Measurements from ENCODE around the gene DOCK10.

The DOCK10 gene

GRCh38 chr2:224937887-224938286 is 104.4 kb downstream of the DOCK10 start:
- H3K9ac ChIP-seq (ENCODE audit: low read depth, low read length), result peak overlapping the region; percentile 48
- H3K36me3 ChIP-seq (ENCODE audit: insufficient read depth, low read length), result no peaks in the 10 kb centered on the region
- H3K27me3 ChIP-seq (ENCODE audit: control insufficient read depth, insufficient read depth, low read length), result no peaks in the 10 kb centered on the region
- no peak overlapping the region for H3K4me3 ChIP-seq (ENCODE audit: low read length)
- peaks cover 44% of the 10 kb centered on the region for H3K4me1 ChIP-seq (ENCODE audit: control insufficient read depth, insufficient read depth, low read length)
- no peaks in the 10 kb centered on the region for H3K9me3 ChIP-seq (replicated peaks; ENCODE audit: low read length)
- H3K4me2 ChIP-seq (ENCODE audit: low read length), result peak overlapping the region; percentile 62

DNA sequence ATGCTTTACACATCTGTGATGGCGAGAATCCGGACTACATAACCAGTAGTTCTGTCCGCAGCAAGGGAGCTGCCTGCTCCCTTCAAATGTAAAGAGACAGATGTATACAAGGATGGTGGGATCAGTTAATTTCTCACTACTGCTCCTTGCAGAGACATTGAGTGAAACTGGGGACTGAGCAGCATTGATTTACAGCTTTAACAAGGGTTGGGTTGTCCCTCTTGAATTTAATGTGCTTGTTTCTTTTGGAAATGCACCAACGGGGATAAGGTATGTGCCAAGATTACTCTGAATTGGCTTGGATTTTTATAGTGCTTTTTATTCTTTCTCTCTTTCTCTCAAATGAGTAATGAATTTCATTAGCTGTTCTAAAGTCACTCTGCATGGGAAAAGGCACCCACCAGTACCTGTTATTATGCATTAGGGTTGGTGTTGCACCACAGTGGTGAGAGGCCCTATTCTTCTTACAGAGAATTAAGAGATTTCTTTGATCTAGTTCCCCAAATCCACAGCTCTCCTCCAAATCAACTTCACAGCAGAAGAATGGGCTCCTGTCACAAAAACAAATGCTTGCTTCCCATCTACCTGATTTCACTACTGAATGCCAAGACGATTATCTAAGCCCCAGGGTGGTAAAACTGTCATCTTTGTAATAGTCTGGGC is 107.6 kb downstream of the DOCK10 start:
- Histone ChIP-seq H3K27me3 (ENCODE audit: control insufficient read depth, insufficient read depth, low read length) (no peaks in the 10 kb centered on the region), H3K36me3 (ENCODE audit: insufficient read depth, low read length) (peaks cover 15% of the 10 kb centered on the region), H3K4me2 (ENCODE audit: low read length) (peak overlapping the region; percentile 26), H3K9ac (ENCODE audit: low read depth, low read length) (no peak overlapping the region), H3K4me1 (ENCODE audit: control insufficient read depth, insufficient read depth, low read length) (peaks cover 44% of the 10 kb centered on the region), H3K4me3 (ENCODE audit: low read length) (no peak overlapping the region), H3K9me3 (replicated peaks; ENCODE audit: low read length) (no peaks in the 10 kb centered on the region)

DNA sequence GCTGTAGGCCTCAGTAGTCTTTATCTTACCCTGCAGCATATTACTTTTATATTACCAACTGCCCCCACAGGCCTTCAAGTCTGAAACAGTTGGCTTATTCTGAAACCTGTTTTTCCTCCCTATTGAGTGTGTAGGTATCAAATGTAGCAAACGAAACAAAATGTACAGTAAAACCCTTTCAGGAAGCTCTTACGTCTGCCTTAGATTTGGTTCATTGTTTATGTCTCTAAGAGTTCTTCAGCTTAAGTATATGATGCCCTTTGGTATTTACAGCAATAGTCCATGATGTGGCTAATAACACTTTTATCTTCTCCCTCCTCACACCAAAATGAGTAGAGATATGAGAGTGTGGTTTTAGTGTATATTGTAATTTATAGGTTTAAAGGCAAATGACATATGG is 108.8 kb downstream of the DOCK10 start:
- Histone ChIP-seq H3K9ac (ENCODE audit: low read depth, low read length) (no peak overlapping the region), H3K4me2 (ENCODE audit: low read length) (no peak overlapping the region), H3K4me1 (ENCODE audit: control insufficient read depth, insufficient read depth, low read length) (peaks cover 37% of the 10 kb centered on the region), H3K4me3 (ENCODE audit: low read length) (no peak overlapping the region), H3K36me3 (ENCODE audit: insufficient read depth, low read length) (peaks cover 25% of the 10 kb centered on the region), H3K9me3 (replicated peaks; ENCODE audit: low read length) (no peaks in the 10 kb centered on the region), H3K27me3 (ENCODE audit: control insufficient read depth, insufficient read depth, low read length) (no peaks in the 10 kb centered on the region)

DNA sequence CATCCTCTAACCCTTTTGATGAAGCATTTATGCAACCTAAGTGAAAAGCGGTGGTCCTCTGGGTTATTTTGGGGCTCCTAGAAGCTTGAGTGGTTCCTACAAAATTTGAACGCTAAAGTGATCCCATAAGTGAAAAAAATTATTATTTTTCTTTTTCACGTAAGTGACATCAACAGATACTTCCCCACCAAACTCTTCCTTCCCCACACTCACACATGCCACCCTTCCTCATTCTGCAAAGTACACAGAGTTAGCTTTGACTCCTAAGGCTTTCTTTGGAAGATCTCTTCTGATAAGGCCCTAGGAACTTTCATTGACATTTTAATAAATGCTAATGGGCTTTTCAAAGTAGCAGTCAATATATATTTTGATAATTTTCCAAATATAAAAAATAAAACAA is 109.7 kb downstream of the DOCK10 start:
- peaks cover 39% of the 10 kb centered on the region for H3K4me1 ChIP-seq (ENCODE audit: control insufficient read depth, insufficient read depth, low read length)
- no peak overlapping the region for H3K4me3 ChIP-seq (ENCODE audit: low read length)

DNA sequence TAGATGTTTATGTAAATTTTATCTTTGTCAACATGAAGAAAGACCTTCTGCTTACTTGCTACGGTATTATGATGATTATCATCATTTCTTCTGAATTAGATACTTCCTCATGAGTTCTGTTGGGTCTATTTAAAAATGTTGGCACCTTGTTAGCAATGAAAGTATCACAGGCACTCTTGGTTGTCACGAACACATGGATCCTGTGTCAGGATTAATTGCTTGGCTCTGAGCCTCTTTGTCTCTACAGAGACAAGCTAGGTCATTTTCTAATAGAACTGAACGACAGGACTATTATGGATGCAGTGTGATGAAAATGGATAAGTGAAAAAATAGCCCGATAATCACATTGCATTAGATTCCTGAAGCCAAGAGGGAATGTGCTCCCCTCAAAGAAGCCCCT is 110.3 kb downstream of the DOCK10 start:
- Histone ChIP-seq H3K36me3 (ENCODE audit: insufficient read depth, low read length) (peaks cover 38% of the 10 kb centered on the region), H3K4me1 (ENCODE audit: control insufficient read depth, insufficient read depth, low read length) (peaks cover 44% of the 10 kb centered on the region), H3K9ac (ENCODE audit: low read depth, low read length) (no peak overlapping the region), H3K9me3 (replicated peaks; ENCODE audit: low read length) (no peaks in the 10 kb centered on the region), H3K27me3 (ENCODE audit: control insufficient read depth, insufficient read depth, low read length) (no peaks in the 10 kb centered on the region), H3K4me3 (ENCODE audit: low read length) (no peak overlapping the region), H3K4me2 (ENCODE audit: low read length) (no peak overlapping the region)

More for the DNA sequence above, 109.7 kb downstream of the DOCK10 start:
- Histone ChIP-seq H3K9me3 (replicated peaks; ENCODE audit: low read length) (no peaks in the 10 kb centered on the region), H3K4me2 (ENCODE audit: low read length) (no peak overlapping the region), H3K36me3 (ENCODE audit: insufficient read depth, low read length) (peaks cover 34% of the 10 kb centered on the region), H3K9ac (ENCODE audit: low read depth, low read length) (no peak overlapping the region), H3K27me3 (ENCODE audit: control insufficient read depth, insufficient read depth, low read length) (no peaks in the 10 kb centered on the region)

GRCh38 chr2:224930990-224931389 is 111.3 kb downstream of the DOCK10 start:
- Histone ChIP-seq H3K27me3 (ENCODE audit: control insufficient read depth, insufficient read depth, low read length) (no peaks in the 10 kb centered on the region), H3K4me1 (ENCODE audit: control insufficient read depth, insufficient read depth, low read length) (peaks cover 54% of the 10 kb centered on the region), H3K36me3 (ENCODE audit: insufficient read depth, low read length) (peaks cover 41% of the 10 kb centered on the region), H3K9me3 (replicated peaks; ENCODE audit: low read length) (no peaks in the 10 kb centered on the region), H3K4me2 (ENCODE audit: low read length) (no peak overlapping the region), H3K4me3 (ENCODE audit: low read length) (no peak overlapping the region), H3K9ac (ENCODE audit: low read depth, low read length) (no peak overlapping the region)

GRCh38 chr2:224930124-224930523 is 112.1 kb downstream of the DOCK10 start:
- H3K36me3 ChIP-seq (ENCODE audit: insufficient read depth, low read length), result peaks cover 46% of the 10 kb centered on the region
- H3K4me2 ChIP-seq (ENCODE audit: low read length), result no peak overlapping the region
- H3K9ac ChIP-seq (ENCODE audit: low read depth, low read length), result no peak overlapping the region
- H3K4me3 ChIP-seq (ENCODE audit: low read length), result no peak overlapping the region
- peaks cover 58% of the 10 kb centered on the region for H3K4me1 ChIP-seq (ENCODE audit: control insufficient read depth, insufficient read depth, low read length)
- no peaks in the 10 kb centered on the region for H3K9me3 ChIP-seq (replicated peaks; ENCODE audit: low read length)
- no peaks in the 10 kb centered on the region for H3K27me3 ChIP-seq (ENCODE audit: control insufficient read depth, insufficient read depth, low read length)

DNA sequence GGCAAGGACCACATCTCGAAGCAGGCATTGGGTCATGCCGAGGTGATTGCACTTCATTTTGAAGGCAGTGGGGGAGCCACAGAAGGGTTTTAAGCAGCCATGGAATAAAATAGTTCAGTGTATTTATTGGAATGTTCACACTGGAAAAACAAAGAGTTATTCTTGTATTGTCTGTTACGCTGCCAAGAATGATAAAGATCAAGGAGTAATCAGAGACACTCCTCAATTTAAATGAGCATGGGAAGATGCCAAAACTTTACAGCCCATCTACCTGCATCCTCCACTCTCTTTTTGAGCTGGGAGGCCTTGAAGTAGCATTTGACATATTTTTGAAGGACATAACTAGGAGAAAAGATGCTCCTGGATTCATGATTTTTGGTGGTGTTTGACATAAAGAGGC is 112.8 kb downstream of the DOCK10 start:
- Histone ChIP-seq H3K36me3 (ENCODE audit: insufficient read depth, low read length) (peaks cover 51% of the 10 kb centered on the region), H3K9ac (ENCODE audit: low read depth, low read length) (no peak overlapping the region), H3K9me3 (replicated peaks; ENCODE audit: low read length) (no peaks in the 10 kb centered on the region), H3K4me1 (ENCODE audit: control insufficient read depth, insufficient read depth, low read length) (peaks cover 57% of the 10 kb centered on the region), H3K27me3 (ENCODE audit: control insufficient read depth, insufficient read depth, low read length) (no peaks in the 10 kb centered on the region), H3K4me2 (ENCODE audit: low read length) (no peak overlapping the region), H3K4me3 (ENCODE audit: low read length) (no peak overlapping the region)

DNA sequence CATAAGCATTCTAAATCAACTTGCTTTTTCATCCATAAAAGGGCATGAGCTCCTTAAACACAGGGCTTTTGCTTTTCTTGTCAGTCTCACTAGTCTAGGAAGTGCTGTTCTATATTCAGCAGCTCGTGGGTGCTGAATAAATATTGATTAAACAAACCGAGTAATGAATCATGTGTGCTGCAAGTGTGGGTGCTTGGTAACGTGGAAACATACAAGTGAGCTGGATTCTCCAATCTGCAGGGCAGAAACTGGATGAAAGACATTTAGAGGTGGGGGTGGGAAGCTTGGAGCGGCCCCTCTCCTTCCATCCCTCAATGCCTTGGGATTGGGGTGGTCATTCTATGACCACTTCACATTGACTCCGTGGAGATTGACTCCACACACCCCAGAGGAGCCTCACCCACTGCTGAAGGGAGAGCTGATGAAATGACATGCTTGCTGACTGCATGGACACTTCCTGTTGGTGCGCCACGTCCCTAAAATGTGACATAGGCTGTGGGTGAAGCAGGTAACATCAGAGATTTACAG is 114.6 kb downstream of the DOCK10 start:
- Histone ChIP-seq H3K9ac (ENCODE audit: low read depth, low read length) (peak overlapping the region; percentile 65), H3K4me2 (ENCODE audit: low read length) (peak overlapping the region; percentile 11), H3K27me3 (ENCODE audit: control insufficient read depth, insufficient read depth, low read length) (no peaks in the 10 kb centered on the region), H3K9me3 (replicated peaks; ENCODE audit: low read length) (no peaks in the 10 kb centered on the region), H3K4me1 (ENCODE audit: control insufficient read depth, insufficient read depth, low read length) (peaks cover 48% of the 10 kb centered on the region), H3K4me3 (ENCODE audit: low read length) (no peak overlapping the region), H3K36me3 (ENCODE audit: insufficient read depth, low read length) (peaks cover 51% of the 10 kb centered on the region)

DNA sequence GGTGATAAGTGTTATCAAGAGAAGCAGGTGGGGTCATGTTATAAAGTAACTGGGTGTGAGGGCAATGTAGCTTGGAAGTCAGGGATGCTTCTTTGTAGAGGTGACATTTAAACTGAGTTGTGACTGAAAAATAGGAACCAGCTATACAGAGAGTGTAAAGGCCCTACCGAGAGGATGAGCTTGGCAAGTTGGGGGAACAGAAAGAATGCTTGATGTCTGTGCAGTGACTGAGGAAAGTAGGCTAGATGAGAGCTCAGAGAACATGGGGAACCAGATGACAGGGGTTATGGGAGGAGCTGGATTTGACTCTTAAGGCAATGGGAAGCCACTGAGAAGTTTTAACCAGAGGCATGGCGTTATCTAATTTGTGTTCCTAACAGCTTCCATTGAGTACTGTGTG is 115.3 kb downstream of the DOCK10 start:
- H3K9ac ChIP-seq (ENCODE audit: low read depth, low read length), result peak overlapping the region; percentile 65
- H3K4me3 ChIP-seq (ENCODE audit: low read length), result peak overlapping the region; percentile 7
- H3K4me1 ChIP-seq (ENCODE audit: control insufficient read depth, insufficient read depth, low read length), result peaks cover 48% of the 10 kb centered on the region
- no peaks in the 10 kb centered on the region for H3K27me3 ChIP-seq (ENCODE audit: control insufficient read depth, insufficient read depth, low read length)
- H3K36me3 ChIP-seq (ENCODE audit: insufficient read depth, low read length), result peaks cover 51% of the 10 kb centered on the region
- H3K4me2 ChIP-seq (ENCODE audit: low read length), result peak overlapping the region; percentile 49
- H3K9me3 ChIP-seq (replicated peaks; ENCODE audit: low read length), result no peaks in the 10 kb centered on the region

GRCh38 chr2:224925810-224926100 is 116.5 kb downstream of the DOCK10 start:
- peaks cover 42% of the 10 kb centered on the region for H3K4me1 ChIP-seq (ENCODE audit: control insufficient read depth, insufficient read depth, low read length)
- H3K27me3 ChIP-seq (ENCODE audit: control insufficient read depth, insufficient read depth, low read length), result no peaks in the 10 kb centered on the region

More at GRCh38 chr2:224925810-224926100, 116.5 kb downstream of the DOCK10 start:
- Histone ChIP-seq H3K9ac (ENCODE audit: low read depth, low read length) (peak overlapping the region; percentile 65), H3K36me3 (ENCODE audit: insufficient read depth, low read length) (peaks cover 42% of the 10 kb centered on the region), H3K4me2 (ENCODE audit: low read length) (peak overlapping the region; percentile 49), H3K9me3 (replicated peaks; ENCODE audit: low read length) (no peaks in the 10 kb centered on the region), H3K4me3 (ENCODE audit: low read length) (no peak overlapping the region)

All from skeletal muscle satellite cell (primary cell).